H9 (cell line): ENCODE data around the gene CADPS2. TPM values are rescaled to one million over a fixed set of nuclear protein-coding genes. Genes with fewer than 3 reads are reported as not detected.

Experiments
- DNase-seq: peaks from one replicate; pipeline ENCODE4 v3.0.0-alpha.2; 2017
- H2AFZ ChIP-seq: one replicate; pipeline ENCODE4 v1.6.1; 2013; ENCODE audit warnings: mild to moderate bottlenecking, low read length, control low read depth, moderate library complexity
- H2AK5ac ChIP-seq: 2 replicates; pipeline ENCODE4 v1.6.1; 2013; ENCODE audit warnings: low read length, control low read depth, mixed read lengths; ENCODE audit not compliant: insufficient read length
- H2BK120ac ChIP-seq: one replicate; pipeline ENCODE4 v1.6.1; 2013; ENCODE audit warnings: low read depth, mild to moderate bottlenecking, low read length, control low read depth, inconsistent platforms; ENCODE audit not compliant: poor library complexity, severe bottlenecking
- H2BK12ac ChIP-seq: 2 replicates; pipeline ENCODE4 v1.6.1; 2013; ENCODE audit warnings: low read length, control low read depth, mixed read lengths, low read depth; ENCODE audit not compliant: insufficient read length
- H2BK15ac ChIP-seq: 2 replicates; pipeline ENCODE4 v1.6.1; 2013; ENCODE audit warnings: low read depth, low read length, control low read depth
- H2BK20ac ChIP-seq: one replicate; pipeline ENCODE4 v1.6.1; 2013; ENCODE audit warnings: low read depth, mild to moderate bottlenecking, low read length, control low read depth, inconsistent platforms; ENCODE audit not compliant: poor library complexity, severe bottlenecking
- H2BK5ac ChIP-seq: 2 replicates; pipeline ENCODE4 v1.6.1; 2013; ENCODE audit warnings: low read length, control low read depth, mixed read lengths; ENCODE audit not compliant: insufficient read length
- H3K14ac ChIP-seq: 2 replicates; pipeline ENCODE4 v1.6.1; 2013; ENCODE audit warnings: low read length, control low read depth; ENCODE audit not compliant: insufficient read depth
- H3K18ac ChIP-seq: 2 replicates; pipeline ENCODE4 v1.6.1; 2013; ENCODE audit warnings: low read depth, mild to moderate bottlenecking, mixed read lengths, low read length, control low read depth; ENCODE audit not compliant: insufficient read length
- H3K23ac ChIP-seq: 2 replicates; pipeline ENCODE4 v1.6.1; 2013; ENCODE audit warnings: low read length, control low read depth, mixed read lengths, low read depth; ENCODE audit not compliant: insufficient read length
- H3K23me2 ChIP-seq: 2 replicates; pipeline ENCODE4 v1.6.1; 2013; ENCODE audit warnings: low read depth, mild to moderate bottlenecking, mixed read lengths, low read length, control low read depth; ENCODE audit not compliant: insufficient read length, poor library complexity, severe bottlenecking
- H3K27ac ChIP-seq: 2 replicates; pipeline ENCODE4 v1.5.1; 2013; ENCODE audit warnings: low read length, control low read depth, mixed read lengths, low read depth; ENCODE audit not compliant: insufficient read length
- H3K27me3 ChIP-seq: 2 replicates; pipeline ENCODE4 v1.6.1; 2013; ENCODE audit warnings: low read length, control low read depth, inconsistent platforms; ENCODE audit not compliant: insufficient read depth
- H3K4ac ChIP-seq: 2 replicates; pipeline ENCODE4 v1.6.1; 2013; ENCODE audit warnings: low read depth, mild to moderate bottlenecking, control low read depth, inconsistent platforms, low read length, moderate library complexity
- H3K4me1 ChIP-seq: 2 replicates; pipeline ENCODE4 v1.6.1; 2013; ENCODE audit warnings: low read length, control low read depth, inconsistent platforms; ENCODE audit not compliant: insufficient read depth
- H3K4me2 ChIP-seq: 2 replicates; pipeline ENCODE4 v1.6.1; 2013; ENCODE audit warnings: low read length, control low read depth, mixed read lengths; ENCODE audit not compliant: insufficient read length, insufficient read depth
- H3K56ac ChIP-seq: 2 replicates; pipeline ENCODE4 v1.6.1; 2013; ENCODE audit warnings: low read depth, mild to moderate bottlenecking, mixed read lengths, low read length, control low read depth; ENCODE audit not compliant: insufficient read length
- H3K79me1 ChIP-seq: 2 replicates; pipeline ENCODE4 v1.6.1; 2013; ENCODE audit warnings: low read depth, mild to moderate bottlenecking, moderate library complexity, low read length, control low read depth, inconsistent platforms; ENCODE audit not compliant: insufficient read depth, poor library complexity, severe bottlenecking
- H3K79me2 ChIP-seq: 2 replicates; pipeline ENCODE4 v1.6.1; 2013; ENCODE audit warnings: low read length, control low read depth, inconsistent platforms; ENCODE audit not compliant: insufficient read depth
- H3K9ac ChIP-seq: 2 replicates; pipeline ENCODE4 v1.6.1; 2013; ENCODE audit warnings: low read length, control low read depth, mixed read lengths; ENCODE audit not compliant: insufficient read length; ENCODE audit errors: extremely low read depth
- H3K9me3 ChIP-seq: one replicate; pipeline ENCODE4 v1.6.1; 2013; ENCODE audit warnings: low read depth, low read length, inconsistent platforms; ENCODE audit not compliant: control insufficient read depth
- H3T11ph ChIP-seq: one replicate; pipeline ENCODE4 v1.6.1; 2013; ENCODE audit warnings: mild to moderate bottlenecking, low read length, control low read depth, inconsistent platforms
- H4K20me1 ChIP-seq: one replicate; pipeline ENCODE4 v1.6.1; 2013; ENCODE audit not compliant: control insufficient read depth, insufficient read length, insufficient read depth
- H4K5ac ChIP-seq: 2 replicates; pipeline ENCODE4 v1.6.1; 2013; ENCODE audit warnings: low read depth, mild to moderate bottlenecking, mixed read lengths, low read length, control low read depth; ENCODE audit not compliant: insufficient read length
- H4K8ac ChIP-seq: replicated peaks from 2 replicates; pipeline ENCODE4 v1.6.1; 2013; ENCODE audit warnings: low read length, control low read depth, mixed read lengths, low read depth; ENCODE audit not compliant: insufficient read length
- H4K91ac ChIP-seq: 2 replicates; pipeline ENCODE4 v1.6.1; 2013; ENCODE audit warnings: low read depth, mild to moderate bottlenecking, moderate library complexity, mixed read lengths, low read length, control low read depth; ENCODE audit not compliant: insufficient read length
- H3K27ac Mint-ChIP-seq, 3 experiments: 2 replicates in 2 of 3; 3 replicates in 1 of 3; pipeline ENCODE4 v1.8.0; 2020 to 2021; ENCODE audit warnings: mixed read lengths in 3 of 3, mild to moderate bottlenecking in 1 of 3, moderate library complexity in 1 of 3
- H3K27me3 Mint-ChIP-seq: 2 replicates; pipeline ENCODE4 v1.8.0; 2021; ENCODE audit warnings: low read depth, mild to moderate bottlenecking, moderate library complexity, mixed read lengths
- H3K36me3 Mint-ChIP-seq, 3 experiments: 2 replicates in 2 of 3; 3 replicates in 1 of 3; pipeline ENCODE4 v1.8.0; 2020 to 2021; ENCODE audit warnings: low read depth in 3 of 3, mixed read lengths in 3 of 3; ENCODE audit not compliant: insufficient read depth in 1 of 3
- H3K4me1 Mint-ChIP-seq, 2 experiments: 2 replicates each; pipeline ENCODE4 v1.8.0; 2020; ENCODE audit warnings: mixed read lengths in 2 of 2
- H3K4me3 Mint-ChIP-seq, 2 experiments: 2 replicates in 1 of 2; 3 replicates in 1 of 2; pipeline ENCODE4 v1.8.0; 2020 to 2021; ENCODE audit warnings: mild to moderate bottlenecking in 2 of 2, mixed read lengths in 2 of 2, moderate library complexity in 1 of 2
- H3K9me3 Mint-ChIP-seq, 2 experiments: 2 replicates in 1 of 2; 3 replicates in 1 of 2; pipeline ENCODE4 v1.8.0; 2020; ENCODE audit warnings: mild to moderate bottlenecking in 2 of 2, mixed read lengths in 2 of 2, moderate library complexity in 1 of 2
- CTCF ChIP-seq: fragments of 200-600 bp; sonication (generic); conservative IDR thresholded peaks from 3 replicates; pipeline ENCODE4 v1.8.0; 2021; ENCODE audit warnings: antibody characterized with exemption, mild to moderate bottlenecking
- WGBS: extraction: QIAGEN DNeasy Blood & Tissue Kit; methylation state at CpG from one replicate; pipeline ENCODE4 v1.1.7; 2013; ENCODE audit warnings: missing lambda C conversion rate, low lambda C conversion rate, mixed read lengths; ENCODE audit not compliant: insufficient read length; ENCODE audit errors: extremely low coverage; 5-methylcytosine and 5-hydroxymethylcytosine counted together
- total RNA-seq: library from RNA; stranded (reverse); gene quantifications from 2 replicates; pipeline ENCODE4 v1.2.1, GENCODE V29; 2021

The CADPS2 gene
- total RNA-seq, 1 experiment from 2014 or later, result 7.1 TPM

- no peak overlapping the region for H3K56ac ChIP-seq
- no peak overlapping the region for H4K8ac ChIP-seq
- Mint-ChIP-seq H3K27ac (no peak overlapping the region), H3K9me3 (peaks cover 0 to 8% of the 10 kb centered on the region in 2 experiments; a peak in 3 of 5 replicates), H3K27me3 (no peaks in the 10 kb centered on the region), H3K4me1 (peaks cover 4 to 5% of the 10 kb centered on the region in 2 experiments; a peak in 3 of 4 replicates), H3K36me3 (peaks cover 0 to 6% (median 5%) of the 10 kb centered on the region in 3 experiments; a peak in 5 of 7 replicates), H3K4me3 (no peak overlapping the region)
- H3K27ac ChIP-seq, result no peak overlapping the region
- H3K4ac ChIP-seq, result no peak overlapping the region
- H3K79me1 ChIP-seq, result no peaks in the 10 kb centered on the region
- H3K23me2 ChIP-seq, result no peaks in the 10 kb centered on the region
- no peak overlapping the region for H3K4me2 ChIP-seq
- H2BK120ac ChIP-seq, result no peak overlapping the region
- H3K27me3 ChIP-seq, result no peaks in the 10 kb centered on the region
- WGBS, result no CpG with 5 or more reads among the region's 5 CpGs
- H3T11ph ChIP-seq, result no peak overlapping the region
- no peak overlapping the region for H2BK15ac ChIP-seq
- no peak overlapping the region for H3K23ac ChIP-seq
- no peaks in the 10 kb centered on the region for H3K4me1 ChIP-seq
- no peaks in the 10 kb centered on the region for H3K79me2 ChIP-seq
- no peak overlapping the region for H3K14ac ChIP-seq
- no peak overlapping the region for H2AFZ ChIP-seq
- no peak overlapping the region for H4K5ac ChIP-seq
- H2BK20ac ChIP-seq, result no peak overlapping the region
- no peak overlapping the region for H3K18ac ChIP-seq
- no peak for DNase-seq
- H3K9ac ChIP-seq, result no peak overlapping the region
- no peaks in the 10 kb centered on the region for H4K20me1 ChIP-seq
- H4K91ac ChIP-seq, result no peak overlapping the region
- H2BK5ac ChIP-seq, result no peak overlapping the region
- H3K9me3 ChIP-seq, result no peaks in the 10 kb centered on the region
- no peak for TF ChIP-seq CTCF
- no peak overlapping the region for H2AK5ac ChIP-seq
- no peak overlapping the region for H2BK12ac ChIP-seq
Measured at GRCh38 chr7:122653685-122654084, 232.6 kb downstream of the CADPS2 start.
